ENCODE measurements around the gene GPC6.

The GPC6 gene

GRCh38 chr13:93769101-93769500, 542.5 kb downstream of the GPC6 start:
- DNase-seq (ENCODE audit: low spot score): no peak
- in situ Hi-C loops (cut with MboI; ENCODE audit: low pct_unique_long_range_greater_than_20kb, low sequenced_read_pairs, unreplicated experiment): no loop called here
- no peak for TF ChIP-seq CTCF (IDR thresholded peaks at IDR 0.05; ENCODE audit: extremely low read depth, insufficient read depth, missing control alignments)

GRCh38 chr13:93769607-93770006, 543.0 kb downstream of the GPC6 start:
- in situ Hi-C loops (cut with MboI; ENCODE audit: low pct_unique_long_range_greater_than_20kb, low sequenced_read_pairs, unreplicated experiment): no loop called here
- DNase-seq (ENCODE audit: low spot score): no peak
- no peak for TF ChIP-seq CTCF (IDR thresholded peaks at IDR 0.05; ENCODE audit: extremely low read depth, insufficient read depth, missing control alignments)

- in situ Hi-C loops (cut with MboI; ENCODE audit: low pct_unique_long_range_greater_than_20kb, low sequenced_read_pairs, unreplicated experiment): no loop called here
- no peak for TF ChIP-seq CTCF (IDR thresholded peaks at IDR 0.05; ENCODE audit: extremely low read depth, insufficient read depth, missing control alignments)
- DNase-seq (ENCODE audit: low spot score): no peak
Measured at GRCh38 chr13:93771227-93771626, 544.6 kb downstream of the GPC6 start.

DNA sequence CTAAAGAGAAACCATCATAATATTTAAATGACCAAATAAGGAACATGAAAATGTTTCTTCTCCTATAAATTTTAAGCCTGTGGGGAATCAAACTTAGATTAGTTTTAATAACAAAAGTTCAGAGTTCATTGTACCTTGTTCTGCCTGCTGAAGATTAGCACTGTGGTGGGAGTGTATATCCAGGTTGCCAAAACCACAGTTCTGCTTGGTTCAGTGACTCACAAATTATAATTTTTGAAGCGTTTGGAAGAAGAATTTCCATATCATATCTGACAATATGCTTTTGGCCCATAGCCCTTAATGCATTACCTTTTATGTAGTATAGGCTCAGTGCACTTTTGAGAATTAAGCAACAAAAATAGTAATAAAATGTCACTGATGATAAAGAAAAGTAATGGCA, 545.2 kb downstream of the GPC6 start:
- DNase-seq (ENCODE audit: low spot score): no peak
- no peak for TF ChIP-seq CTCF (IDR thresholded peaks at IDR 0.05; ENCODE audit: extremely low read depth, insufficient read depth, missing control alignments)
- in situ Hi-C loops (cut with MboI; ENCODE audit: low pct_unique_long_range_greater_than_20kb, low sequenced_read_pairs, unreplicated experiment): no loop called here

- DNase-seq (ENCODE audit: low spot score): no peak
- TF ChIP-seq CTCF (IDR thresholded peaks at IDR 0.05; ENCODE audit: extremely low read depth, insufficient read depth, missing control alignments): no peak
- in situ Hi-C loops (cut with MboI; ENCODE audit: low pct_unique_long_range_greater_than_20kb, low sequenced_read_pairs, unreplicated experiment): no loop called here
Measured at GRCh38 chr13:93774506-93774905, 547.9 kb downstream of the GPC6 start.

- no peak for TF ChIP-seq CTCF (IDR thresholded peaks at IDR 0.05; ENCODE audit: extremely low read depth, insufficient read depth, missing control alignments)
- no peak for DNase-seq (ENCODE audit: low spot score)
- in situ Hi-C loops (cut with MboI; ENCODE audit: low pct_unique_long_range_greater_than_20kb, low sequenced_read_pairs, unreplicated experiment): no loop called here
Measured at GRCh38 chr13:93775027-93775426, 548.4 kb downstream of the GPC6 start.

DNA sequence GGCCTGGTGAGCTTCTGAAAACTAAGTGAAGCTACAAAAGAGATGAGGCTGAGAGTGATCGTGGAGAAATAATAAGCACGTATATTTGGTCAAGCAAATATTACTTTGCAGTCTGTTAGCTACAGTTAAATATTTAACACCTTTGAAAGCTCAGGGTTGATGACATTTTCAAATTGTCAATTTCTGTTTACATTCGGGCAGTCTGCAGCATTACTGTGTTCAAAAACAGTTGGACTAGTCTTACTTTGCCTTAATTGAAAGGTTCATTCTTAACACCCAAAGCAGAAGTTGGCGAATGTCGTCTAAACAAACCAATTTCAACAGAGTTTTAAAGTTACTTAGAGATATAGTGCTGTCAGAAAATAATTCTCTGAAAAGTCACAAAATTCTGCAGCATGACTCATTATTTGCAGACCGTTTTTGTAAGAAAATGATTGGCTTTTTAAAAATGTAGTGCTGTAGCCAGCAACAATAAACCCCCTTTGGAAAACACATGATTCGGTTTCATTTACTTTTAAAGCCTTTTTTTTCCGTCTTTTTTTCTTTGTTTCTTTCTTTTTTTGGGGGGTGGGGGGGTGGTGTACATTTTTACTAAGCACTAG, 549.0 kb downstream of the GPC6 start:
- in situ Hi-C loops (cut with MboI; ENCODE audit: low pct_unique_long_range_greater_than_20kb, low sequenced_read_pairs, unreplicated experiment): no loop called here
- DNase-seq (ENCODE audit: low spot score): no peak
- TF ChIP-seq CTCF (IDR thresholded peaks at IDR 0.05; ENCODE audit: extremely low read depth, insufficient read depth, missing control alignments): no peak
